Astrocyte of the cerebellum (primary cell): ENCODE data around the gene PLXNA2.

Source experiments
- DNase-seq: peaks from one replicate; pipeline ENCODE4 v3.0.0-alpha.2; 2011; ENCODE audit warnings: low read depth
- H3K4me3 ChIP-seq: 2 replicates; pipeline ENCODE4 v1.5.1; 2011; ENCODE audit warnings: mild to moderate bottlenecking, low read depth, low read length, moderate library complexity
- CTCF ChIP-seq: IDR thresholded peaks from 2 replicates; pipeline ENCODE4 v1.5.1; 2012; ENCODE audit warnings: low read length, low read depth, moderate library complexity, mild to moderate bottlenecking; ENCODE audit errors: missing control alignments
- in situ Hi-C: cut with HindIII; loops from 2 replicates; pipeline ENCODE4 v1.10.0; 2017; ENCODE audit warnings: low sequenced_read_pairs

Gene PLXNA2

DNA sequence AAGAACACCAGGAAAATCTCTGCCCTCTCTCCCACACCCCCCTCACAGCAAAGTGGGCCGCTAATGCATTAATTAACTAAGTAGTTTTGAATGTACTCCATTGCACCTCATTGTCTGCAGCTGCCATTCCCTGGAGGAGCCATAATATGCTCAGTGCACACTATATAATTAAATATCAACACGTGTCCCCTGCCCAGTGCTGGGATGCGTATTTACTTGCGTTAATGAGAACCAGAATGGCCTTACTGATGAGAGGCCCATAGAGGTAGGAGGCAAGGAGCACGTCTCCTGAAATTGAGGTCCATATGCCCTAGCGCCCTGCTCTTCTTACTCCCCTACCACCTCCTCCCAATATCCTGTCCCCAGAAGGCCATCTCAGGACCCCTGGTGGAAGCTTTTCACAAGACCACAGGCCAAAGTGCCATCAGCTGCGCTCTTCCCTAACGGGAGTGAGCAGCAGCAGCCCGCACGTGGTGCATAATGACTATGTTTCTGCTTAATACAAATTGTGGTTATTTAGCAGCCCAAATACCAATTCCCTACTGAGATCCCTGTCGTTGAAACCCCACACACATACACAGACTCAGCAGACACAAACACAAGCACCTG, 76.8 kb downstream of the PLXNA2 start:
- no peak for DNase-seq
- no peak for TF ChIP-seq CTCF
- in situ Hi-C loops, result no loop called here
- H3K4me3 ChIP-seq, result no peak overlapping the region

GRCh38 chr1:208166340-208167138, 77.6 kb downstream of the PLXNA2 start:
- in situ Hi-C loops, result no loop called here

DNA sequence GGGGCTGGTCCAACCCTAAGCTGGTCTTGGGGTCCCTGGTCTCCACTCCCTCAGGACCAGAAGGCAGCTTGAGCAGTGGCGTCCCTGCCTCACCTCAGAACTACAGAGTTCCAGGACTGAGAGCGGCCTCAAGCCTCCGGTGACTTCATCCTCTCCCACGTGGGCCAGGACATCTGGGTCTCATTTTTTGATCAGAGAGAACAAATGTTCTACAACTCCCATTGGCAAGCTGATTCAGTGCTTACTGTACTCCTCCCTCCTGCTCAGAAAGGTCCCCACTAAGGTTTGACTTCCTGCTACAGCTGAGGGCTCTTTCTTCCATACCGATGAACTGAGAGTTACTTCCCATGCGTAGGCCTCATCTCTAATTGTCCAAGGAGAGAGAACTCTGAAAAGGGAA, 78.5 kb downstream of the PLXNA2 start:
- no peak for DNase-seq
- in situ Hi-C loops, result no loop called here
- no peak overlapping the region for H3K4me3 ChIP-seq
- TF ChIP-seq CTCF, result no peak

More at GRCh38 chr1:208166340-208167138, 77.6 kb downstream of the PLXNA2 start:
- no peak for TF ChIP-seq CTCF
- no peak for DNase-seq
- no peak overlapping the region for H3K4me3 ChIP-seq

GRCh38 chr1:208164609-208165008, 79.6 kb downstream of the PLXNA2 start:
- in situ Hi-C loops, result no loop called here
- TF ChIP-seq CTCF, result no peak
- no peak for DNase-seq
- H3K4me3 ChIP-seq, result no peak overlapping the region

GRCh38 chr1:208163539-208163938, 80.6 kb downstream of the PLXNA2 start:
- no peak for DNase-seq
- in situ Hi-C loops, result no loop called here
- no peak overlapping the region for H3K4me3 ChIP-seq
- no peak for TF ChIP-seq CTCF

GRCh38 chr1:208162903-208163302, 81.3 kb downstream of the PLXNA2 start:
- in situ Hi-C loops, result no loop called here
- no peak for TF ChIP-seq CTCF
- H3K4me3 ChIP-seq, result no peak overlapping the region
- DNase-seq, result no peak
